Transverse colon (tissue), 4 donors: ENCODE measurements around the gene LMF2. TPM values are rescaled to one million over a fixed set of nuclear protein-coding genes. Genes with fewer than 3 reads are reported as not detected.
A peak's percentile ranks its signal among the peaks of the same experiment; 100 is the strongest.

Experiments used
- DNase-seq: peaks from one replicate; pipeline ENCODE4 v3.0.0-alpha.2; 2019
- H3K27ac ChIP-seq, 4 donors: fragments of 200-600 bp; sonication (generic); 2 replicates each; pipeline ENCODE4 v1.5.1; 2016 to 2018; ENCODE audit warnings: inconsistent platforms in 4 of 4
- H3K27me3 ChIP-seq: fragments of 200-600 bp; sonication (generic); 2 replicates; pipeline ENCODE4 v1.5.1; 2017; ENCODE audit warnings: inconsistent platforms
- H3K36me3 ChIP-seq, 4 donors: fragments of 200-600 bp; sonication (generic); 2 replicates each; pipeline ENCODE4 v1.5.1; 2017 to 2019; ENCODE audit warnings: inconsistent platforms in 4 of 4
- H3K4me1 ChIP-seq, 4 donors: fragments of 200-600 bp; sonication (generic); 2 replicates each; pipeline ENCODE4 v1.5.1; 2017 to 2020; ENCODE audit warnings: inconsistent platforms in 4 of 4
- H3K4me3 ChIP-seq, 4 donors: fragments of 200-600 bp; sonication (generic); 1 replicate in 1 of 4; 2 replicates in 3 of 4; pipeline versions ENCODE4 v1.5.1 to v1.6.1; 2017 to 2019; ENCODE audit warnings: inconsistent platforms in 4 of 4
- H3K9me3 ChIP-seq, 2 donors: fragments of 200-600 bp; sonication (generic); 2 replicates each; pipeline ENCODE4 v1.5.1; 2017 to 2019; ENCODE audit warnings: inconsistent platforms in 2 of 2
- EP300 ChIP-seq: sonication (generic); formaldehyde crosslinking; IDR thresholded peaks from one replicate; pipeline ENCODE4 v1.6.1; 2017; ENCODE audit warnings: antibody characterized with exemption, low read depth
- POLR2A ChIP-seq: fragments of 450-650 bp; IDR thresholded peaks from one replicate; pipeline ENCODE4 v1.6.1; 2016; ENCODE audit warnings: antibody characterized with exemption, mild to moderate bottlenecking, moderate library complexity
- POLR2AphosphoS5 ChIP-seq, 3 donors: sonication (generic); formaldehyde crosslinking; IDR thresholded peaks; one replicate each; pipeline ENCODE4 v1.6.1; 2016; ENCODE audit warnings: antibody characterized with exemption in 3 of 3
- WGBS, 2 donors: methylation state at CpG; one replicate each; pipeline ENCODE4 v1.1.5; 2018; ENCODE audit warnings: low coverage in 1 of 2; 5-methylcytosine and 5-hydroxymethylcytosine counted together
- in situ Hi-C, 4 donors: fragments of 200-750 bp; cut with MboI; loops; one replicate each; pipeline versions ENCODE4 v1.15.0 to v1.15.1; 2017; ENCODE audit warnings: low sequenced_read_pairs in 3 of 4, low pct_ligation_motif_present in 1 of 4, low pct_unique_long_range_greater_than_20kb in 1 of 4
- intact Hi-C: fragments of 100-400 bp; cut with DNase I; formaldehyde crosslinking; loops from one replicate; pipeline ENCODE4 v1.15.1; 2023; ENCODE audit warnings: low total_unique reads
- total RNA-seq, 4 donors: library from RNA; depleted of rRNA; stranded (reverse); fragments of >200 nt; gene quantifications; one replicate each; pipeline ENCODE4 v1.1.0, GENCODE V29; 2016
- TF ChIP-seq, protein P1 (sequence below), 5 experiments: fragments of 200-600 bp in 3 of 5; fragments of 450-650 bp in 2 of 5; sonication (generic) in 3 of 5; IDR thresholded peaks; 1 replicate in 2 of 5; 2 replicates in 3 of 5; pipeline ENCODE4 v1.5.1; 2016 to 2017; ENCODE audit warnings: antibody characterized with exemption in 5 of 5, inconsistent platforms in 3 of 5, mild to moderate bottlenecking in 2 of 5, moderate library complexity in 1 of 5

The LMF2 gene, protein sequence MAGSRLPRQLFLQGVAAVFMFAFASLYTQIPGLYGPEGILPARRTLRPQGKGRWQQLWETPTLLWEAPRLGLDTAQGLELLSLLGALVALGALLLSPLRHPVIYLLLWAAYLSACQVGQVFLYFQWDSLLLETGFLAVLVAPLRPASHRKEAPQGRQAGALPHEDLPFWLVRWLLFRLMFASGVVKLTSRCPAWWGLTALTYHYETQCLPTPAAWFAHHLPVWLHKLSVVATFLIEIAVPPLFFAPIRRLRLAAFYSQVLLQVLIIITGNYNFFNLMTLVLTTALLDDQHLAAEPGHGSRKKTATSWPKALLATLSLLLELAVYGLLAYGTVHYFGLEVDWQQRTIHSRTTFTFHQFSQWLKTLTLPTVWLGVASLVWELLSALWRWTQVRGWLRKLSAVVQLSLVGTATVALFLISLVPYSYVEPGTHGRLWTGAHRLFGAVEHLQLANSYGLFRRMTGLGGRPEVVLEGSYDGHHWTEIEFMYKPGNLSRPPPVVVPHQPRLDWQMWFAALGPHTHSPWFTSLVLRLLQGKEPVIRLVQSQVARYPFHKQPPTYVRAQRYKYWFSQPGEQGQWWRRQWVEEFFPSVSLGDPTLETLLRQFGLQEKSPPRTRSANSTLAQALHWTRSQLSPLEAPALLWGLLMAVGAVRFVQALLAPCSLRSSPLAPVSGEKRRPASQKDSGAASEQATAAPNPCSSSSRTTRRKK
- total RNA-seq = 100 to 1,000 TPM in 1 of 4 donors, 10 to 100 TPM in 3; 54.0 to 119 (median 79.9) TPM

DNA sequence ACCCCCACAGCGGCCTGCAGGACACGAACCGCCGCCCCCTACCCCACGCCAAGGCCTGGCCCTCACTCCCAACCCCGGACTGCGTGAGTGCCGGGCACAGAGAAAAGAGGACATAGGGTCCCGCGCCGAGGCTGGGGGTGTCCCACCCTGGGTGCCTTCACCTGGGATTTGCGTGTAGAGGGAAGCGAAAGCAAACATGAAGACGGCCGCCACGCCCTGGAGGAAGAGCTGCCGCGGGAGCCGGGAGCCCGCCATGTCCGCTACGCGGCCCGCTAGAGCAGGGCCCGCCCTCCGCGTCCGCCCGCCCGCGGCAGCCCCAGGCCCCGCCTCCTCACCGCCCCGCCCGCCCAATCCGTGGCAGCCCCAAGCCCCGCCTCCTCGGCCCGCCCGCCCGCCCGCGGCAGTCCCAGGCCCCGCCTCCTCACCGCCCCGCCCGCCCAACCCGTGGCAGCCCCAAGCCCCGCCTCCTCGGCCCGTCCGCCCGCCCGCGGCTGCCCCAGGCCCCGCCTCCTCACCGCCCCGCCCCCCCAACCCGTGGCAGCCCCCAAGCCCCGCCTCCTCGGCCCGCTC lies at the start of gene LMF2:
Gene LMF2, minus strand, starts transcription at position 282 of the 570 bp plus-strand sequence. Its CDS starts 27 bp downstream, at position 255.
- Histone ChIP-seq H3K9me3 (no peaks in the 10 kb centered on the region), H3K36me3 (peaks cover 0 to 4% (median 0%) of the 10 kb centered on the region in 4 donors), H3K4me1 (peaks cover 8 to 30% (median 21%) of the 10 kb centered on the region in 4 donors), H3K27me3 (no peaks in the 10 kb centered on the region), H3K27ac (peak within 1 kb of the TSS; percentile 90 to 96 (median 92)), H3K4me3 (peak within 1 kb of the TSS; percentile 81 to 98 (median 93))
- in situ Hi-C loops (no loop called here), intact Hi-C loops (no loop called here)
- no peak for TF ChIP-seq EP300
- TF ChIP-seq POLR2A = peak; percentile 45
- TF ChIP-seq POLR2AphosphoS5 (IDR thresholded peaks at IDR 0.05) = peak in 2 of 3 donors; percentile 40 to 65
- DNase-seq = peak; percentile 95
- WGBS, 2 donors = 0% methylated on average over 9 of the region's 62 CpGs; no CpG with 5 or more reads in 1 of the 2 donors

DNA sequence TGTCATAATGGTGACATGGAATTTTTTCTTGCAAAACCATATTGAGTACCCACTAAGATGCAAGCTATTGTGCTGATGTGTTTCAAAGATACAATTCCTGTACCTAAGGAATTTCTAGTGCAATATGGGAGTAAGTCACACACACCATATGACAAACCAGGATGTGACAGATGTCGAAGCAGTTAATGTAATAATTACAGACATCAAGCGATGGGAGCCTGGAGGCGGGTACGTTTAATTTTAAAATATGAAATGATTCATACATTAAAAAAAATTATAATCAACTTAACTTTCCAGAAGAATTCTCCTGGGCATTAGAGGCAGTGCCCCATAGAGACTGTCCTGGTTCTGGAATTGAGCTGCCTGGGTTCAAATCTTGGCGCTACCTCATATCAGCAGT lies 49.2 kb upstream of the LMF2 start:
- H3K27me3 ChIP-seq = peaks cover 4% of the 10 kb centered on the region
- H3K4me3 ChIP-seq = no peak overlapping the region
- no peaks in the 10 kb centered on the region for H3K9me3 ChIP-seq
- in situ Hi-C loops (no loop called here), intact Hi-C loops (no loop called here)
- H3K4me1 ChIP-seq = no peaks in the 10 kb centered on the region
- no peak for DNase-seq
- H3K36me3 ChIP-seq = no peaks in the 10 kb centered on the region
- H3K27ac ChIP-seq = no peak overlapping the region
- TF ChIP-seq POLR2AphosphoS5 (IDR thresholded peaks at IDR 0.05) (no peak), POLR2A (no peak), EP300 (no peak)
- TF ChIP-seq, protein P1, sequence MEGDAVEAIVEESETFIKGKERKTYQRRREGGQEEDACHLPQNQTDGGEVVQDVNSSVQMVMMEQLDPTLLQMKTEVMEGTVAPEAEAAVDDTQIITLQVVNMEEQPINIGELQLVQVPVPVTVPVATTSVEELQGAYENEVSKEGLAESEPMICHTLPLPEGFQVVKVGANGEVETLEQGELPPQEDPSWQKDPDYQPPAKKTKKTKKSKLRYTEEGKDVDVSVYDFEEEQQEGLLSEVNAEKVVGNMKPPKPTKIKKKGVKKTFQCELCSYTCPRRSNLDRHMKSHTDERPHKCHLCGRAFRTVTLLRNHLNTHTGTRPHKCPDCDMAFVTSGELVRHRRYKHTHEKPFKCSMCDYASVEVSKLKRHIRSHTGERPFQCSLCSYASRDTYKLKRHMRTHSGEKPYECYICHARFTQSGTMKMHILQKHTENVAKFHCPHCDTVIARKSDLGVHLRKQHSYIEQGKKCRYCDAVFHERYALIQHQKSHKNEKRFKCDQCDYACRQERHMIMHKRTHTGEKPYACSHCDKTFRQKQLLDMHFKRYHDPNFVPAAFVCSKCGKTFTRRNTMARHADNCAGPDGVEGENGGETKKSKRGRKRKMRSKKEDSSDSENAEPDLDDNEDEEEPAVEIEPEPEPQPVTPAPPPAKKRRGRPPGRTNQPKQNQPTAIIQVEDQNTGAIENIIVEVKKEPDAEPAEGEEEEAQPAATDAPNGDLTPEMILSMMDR (IDR thresholded peaks at IDR 0.05) = no peak
- WGBS, 2 donors = 83 to 93% methylated on average over 4 to 5 of the region's 5 CpGs

DNA sequence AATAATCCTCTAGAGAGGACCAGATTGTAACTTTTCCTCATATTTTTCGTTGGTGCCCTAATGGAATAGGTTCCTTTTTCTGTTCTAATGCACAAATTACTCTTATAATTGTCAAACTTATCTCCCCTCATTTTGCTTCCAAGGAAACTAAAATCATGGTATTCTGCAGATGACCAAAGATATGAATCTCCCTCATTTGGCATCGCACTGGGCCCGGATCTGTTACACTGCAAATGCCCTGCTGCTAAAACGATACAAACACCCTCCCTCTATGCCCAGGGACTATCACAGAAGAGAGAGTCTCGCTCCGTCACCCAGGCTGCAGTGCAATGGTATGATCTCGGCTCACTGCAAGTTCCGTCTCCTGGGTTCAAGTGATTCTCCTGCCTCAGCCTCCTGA lies 45.8 kb upstream of the LMF2 start:
- TF ChIP-seq EP300 = no peak
- TF ChIP-seq, protein P1 (IDR thresholded peaks at IDR 0.05) = no peak
- no peak for TF ChIP-seq POLR2AphosphoS5 (IDR thresholded peaks at IDR 0.05)
- TF ChIP-seq POLR2A = no peak
- H3K27me3 ChIP-seq = peaks cover 17% of the 10 kb centered on the region
- in situ Hi-C loops (no loop called here), intact Hi-C loops (no loop called here)
- H3K4me1 ChIP-seq = peaks cover 3 to 11% (median 8%) of the 10 kb centered on the region in 4 donors
- H3K27ac ChIP-seq = no peak overlapping the region
- H3K4me3 ChIP-seq = no peak overlapping the region
- 83 to 87% methylated on average over 4 to 8 of the region's 8 CpGs for WGBS, 2 donors
- no peak for DNase-seq
- H3K36me3 ChIP-seq = no peaks in the 10 kb centered on the region
- H3K9me3 ChIP-seq = no peaks in the 10 kb centered on the region

DNA sequence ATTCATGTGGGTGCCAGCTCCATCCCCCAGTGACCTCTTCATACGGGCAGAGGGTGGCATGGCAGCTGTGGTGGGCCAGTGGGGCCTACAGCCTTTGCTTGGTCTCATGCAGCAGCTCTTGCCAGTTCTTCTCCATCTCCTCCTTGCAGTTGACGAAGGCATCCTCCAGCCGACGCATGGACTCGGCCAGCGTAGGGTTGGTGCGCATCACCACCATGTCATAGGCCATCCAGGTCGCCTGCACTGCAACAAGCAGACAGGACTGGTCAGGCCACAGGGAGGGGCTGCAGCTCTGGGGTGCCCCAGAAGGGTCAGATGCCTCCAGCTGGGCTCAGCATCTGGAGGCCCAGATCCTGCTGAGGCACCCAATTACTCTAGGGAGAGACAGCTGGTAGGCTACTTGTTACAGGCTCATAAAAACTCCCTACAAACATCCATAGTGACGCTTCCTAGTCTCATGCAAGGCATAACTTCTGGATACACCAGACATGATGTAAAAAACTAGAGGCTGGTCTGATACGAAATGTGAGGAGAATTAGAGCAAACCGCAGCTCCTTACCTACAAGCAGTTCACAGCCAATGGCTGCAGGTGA lies 43.8 kb upstream of the LMF2 start:
- in situ Hi-C loops (no loop called here), intact Hi-C loops (no loop called here)
- H3K4me1 ChIP-seq = peaks cover 4 to 19% (median 14%) of the 10 kb centered on the region in 4 donors
- DNase-seq = no peak
- no peak overlapping the region for H3K27ac ChIP-seq
- H3K36me3 ChIP-seq = no peaks in the 10 kb centered on the region
- H3K9me3 ChIP-seq = no peaks in the 10 kb centered on the region
- H3K4me3 ChIP-seq = no peak overlapping the region
- peaks cover 38% of the 10 kb centered on the region for H3K27me3 ChIP-seq
- no peak for TF ChIP-seq EP300
- TF ChIP-seq, protein P1 (IDR thresholded peaks at IDR 0.05) = no peak
- TF ChIP-seq POLR2AphosphoS5 (IDR thresholded peaks at IDR 0.05) = no peak
- no peak for TF ChIP-seq POLR2A
- 90% methylated on average over 11 of the region's 11 CpGs; no CpG with 5 or more reads in 1 of the 2 donors for WGBS, 2 donors
